Activated T-helper 2 cell treated with anti-CD3 and anti-CD28 coated beads, Interferon-gamma antibody, Interleukin-2, Interleukin-4, amounts not matched to agents 10 μg/mL and 5 μg/mL and 100 μg/mL, durations not matched to agents 14 hours and 24 hours and 36 hours (primary cell): Measurements from ENCODE around the gene RAB37. TPM values are rescaled to one million over a fixed set of nuclear protein-coding genes. Genes with fewer than 3 reads are reported as not detected.

Experiments used
- DNase-seq: peaks from one replicate; pipeline ENCODE4 v3.0.0; 2021; ENCODE audit warnings: low spot score
- H3K27ac Mint-ChIP-seq: one replicate; pipeline ENCODE4 v1.8.0; 2021; ENCODE audit warnings: mixed read lengths
- H3K27me3 Mint-ChIP-seq: one replicate; pipeline ENCODE4 v1.8.0; 2021; ENCODE audit warnings: low read depth, mixed read lengths
- H3K36me3 Mint-ChIP-seq: one replicate; pipeline ENCODE4 v1.8.0; 2021; ENCODE audit warnings: low read depth, mixed read lengths
- H3K4me1 Mint-ChIP-seq: one replicate; pipeline ENCODE4 v1.8.0; 2021; ENCODE audit warnings: low read depth, mixed read lengths
- H3K4me3 Mint-ChIP-seq: one replicate; pipeline ENCODE4 v1.8.0; 2021; ENCODE audit warnings: low read depth, mild to moderate bottlenecking, moderate library complexity, mixed read lengths
- H3K9me3 Mint-ChIP-seq: one replicate; pipeline ENCODE4 v1.8.0; 2021; ENCODE audit warnings: mixed read lengths
- intact Hi-C: fragments of 100-400 bp; cut with micrococcal nuclease; formaldehyde crosslinking; loops from one replicate; pipeline ENCODE4 v1.15.1; 2023
- total RNA-seq: library from RNA; stranded (reverse); gene quantifications from 2 replicates; pipeline ENCODE4 v1.2.3, GENCODE V29; 2022

The RAB37 gene
- total RNA-seq, 1 donor from 2014 or later = 9.7 TPM

- Mint-ChIP-seq H3K36me3 (peaks cover 10% of the 10 kb centered on the region), H3K9me3 (no peaks in the 10 kb centered on the region), H3K4me1 (peaks cover 76% of the 10 kb centered on the region), H3K4me3 (peak overlapping the region; percentile 52), H3K27me3 (no peaks in the 10 kb centered on the region), H3K27ac (peak overlapping the region; percentile 88)
- intact Hi-C loops = loop anchor here (5.0 kb wide), 1 partner anchor 460 kb away; no protein-coding TSS in a partner anchor
- peak; percentile 72 for DNase-seq
Measured at GRCh38 chr17:74742153-74742515, 5.1 kb downstream of the RAB37 start.

GRCh38 chr17:74742978-74743545 lies 6.0 kb downstream of the RAB37 start:
- Mint-ChIP-seq H3K27ac (peak overlapping the region; percentile 85), H3K4me1 (peaks cover 82% of the 10 kb centered on the region), H3K9me3 (no peaks in the 10 kb centered on the region), H3K4me3 (peak overlapping the region; percentile 66), H3K27me3 (no peaks in the 10 kb centered on the region), H3K36me3 (peaks cover 10% of the 10 kb centered on the region)
- intact Hi-C loops = loop anchor here (5.0 kb wide), 1 partner anchor 461 kb away; no protein-coding TSS in a partner anchor
- DNase-seq = no peak

GRCh38 chr17:74743755-74744154 lies 6.7 kb downstream of the RAB37 start:
- peaks cover 75% of the 10 kb centered on the region for H3K4me1 Mint-ChIP-seq
- H3K4me3 Mint-ChIP-seq = no peak overlapping the region
- no peaks in the 10 kb centered on the region for H3K9me3 Mint-ChIP-seq
- H3K27me3 Mint-ChIP-seq = no peaks in the 10 kb centered on the region
- H3K36me3 Mint-ChIP-seq = peaks cover 10% of the 10 kb centered on the region
- no peak for DNase-seq
- H3K27ac Mint-ChIP-seq = peak overlapping the region; percentile 85
- intact Hi-C loops = loop anchor here (1.0 to 5.0 kb wide), 3 partner anchors 27 to 461 kb away; no protein-coding TSS in a partner anchor

- intact Hi-C loops = loop anchor here (1.0 to 5.0 kb wide), 3 partner anchors 26 to 462 kb away; no protein-coding TSS in a partner anchor
- no peak overlapping the region for H3K27ac Mint-ChIP-seq
- no peak for DNase-seq
- H3K9me3 Mint-ChIP-seq = no peaks in the 10 kb centered on the region
- H3K36me3 Mint-ChIP-seq = peaks cover 10% of the 10 kb centered on the region
- H3K4me1 Mint-ChIP-seq = peaks cover 69% of the 10 kb centered on the region
- H3K4me3 Mint-ChIP-seq = no peak overlapping the region
- H3K27me3 Mint-ChIP-seq = no peaks in the 10 kb centered on the region
Measured at GRCh38 chr17:74744349-74744713, 7.3 kb downstream of the RAB37 start.

GRCh38 chr17:74744714-74745547 lies 7.9 kb downstream of the RAB37 start:
- DNase-seq = peak; percentile 75
- Mint-ChIP-seq H3K4me1 (peaks cover 63% of the 10 kb centered on the region), H3K9me3 (no peaks in the 10 kb centered on the region), H3K27me3 (no peaks in the 10 kb centered on the region), H3K4me3 (no peak overlapping the region), H3K27ac (peak overlapping the region; percentile 7), H3K36me3 (peaks cover 16% of the 10 kb centered on the region)
- intact Hi-C loops = loop anchor here (1.0 to 5.0 kb wide), 3 partner anchors 25 to 463 kb away; no protein-coding TSS in a partner anchor

GRCh38 chr17:74745548-74746177 lies 8.6 kb downstream of the RAB37 start:
- Mint-ChIP-seq H3K4me1 (peaks cover 59% of the 10 kb centered on the region), H3K27me3 (no peaks in the 10 kb centered on the region), H3K36me3 (peaks cover 22% of the 10 kb centered on the region), H3K4me3 (no peak overlapping the region), H3K9me3 (no peaks in the 10 kb centered on the region), H3K27ac (no peak overlapping the region)
- DNase-seq = no peak
- intact Hi-C loops = loop anchor here (2.0 kb wide), 1 partner anchor 119 kb away; no protein-coding TSS in a partner anchor

GRCh38 chr17:74746376-74746775 lies 9.3 kb downstream of the RAB37 start:
- H3K9me3 Mint-ChIP-seq = no peaks in the 10 kb centered on the region
- peak overlapping the region; percentile 67 for H3K4me3 Mint-ChIP-seq
- peaks cover 29% of the 10 kb centered on the region for H3K36me3 Mint-ChIP-seq
- no peaks in the 10 kb centered on the region for H3K27me3 Mint-ChIP-seq
- intact Hi-C loops = no loop called here
- H3K27ac Mint-ChIP-seq = peak overlapping the region; percentile 46
- no peak for DNase-seq
- H3K4me1 Mint-ChIP-seq = peaks cover 60% of the 10 kb centered on the region

GRCh38 chr17:74746922-74747321 lies 9.9 kb downstream of the RAB37 start:
- Mint-ChIP-seq H3K36me3 (peaks cover 34% of the 10 kb centered on the region), H3K9me3 (no peaks in the 10 kb centered on the region), H3K27ac (peak overlapping the region; percentile 46), H3K4me1 (peaks cover 60% of the 10 kb centered on the region), H3K4me3 (peak overlapping the region; percentile 67), H3K27me3 (no peaks in the 10 kb centered on the region)
- intact Hi-C loops = no loop called here
- DNase-seq = no peak

- peaks cover 60% of the 10 kb centered on the region for H3K4me1 Mint-ChIP-seq
- H3K9me3 Mint-ChIP-seq = no peaks in the 10 kb centered on the region
- H3K36me3 Mint-ChIP-seq = peaks cover 43% of the 10 kb centered on the region
- DNase-seq = no peak
- H3K4me3 Mint-ChIP-seq = peak overlapping the region; percentile 70
- H3K27ac Mint-ChIP-seq = no peak overlapping the region
- intact Hi-C loops = loop anchor here (1.0 kb wide), 2 partner anchors 22 to 27 kb away; no protein-coding TSS in a partner anchor
- H3K27me3 Mint-ChIP-seq = no peaks in the 10 kb centered on the region
Measured at GRCh38 chr17:74748279-74748528, 11.1 kb downstream of the RAB37 start.

- intact Hi-C loops = loop anchor here (1.0 kb wide), 3 partner anchors 11 to 27 kb away; no protein-coding TSS in a partner anchor
- H3K4me1 Mint-ChIP-seq = peaks cover 58% of the 10 kb centered on the region
- H3K9me3 Mint-ChIP-seq = no peaks in the 10 kb centered on the region
- peak within 1 kb of the TSS; percentile 97 for H3K4me3 Mint-ChIP-seq
- H3K36me3 Mint-ChIP-seq = peaks cover 40% of the 10 kb centered on the region
- peak; percentile 93 for DNase-seq
- H3K27me3 Mint-ChIP-seq = no peaks in the 10 kb centered on the region
- H3K27ac Mint-ChIP-seq = peak within 1 kb of the TSS; percentile 81
Measured at GRCh38 chr17:74748529-74749278, 11.6 kb downstream of the RAB37 start, which contains the start of gene NHERF1. TSS of gene NHERF1 (plus strand) at chr17:74748628. CDS start at chr17:74748847, 219 bp downstream.

GRCh38 chr17:74749279-74750038 lies 12.4 kb downstream of the RAB37 start:
- Mint-ChIP-seq H3K4me3 (peak overlapping the region; percentile 97), H3K9me3 (no peaks in the 10 kb centered on the region), H3K27me3 (no peaks in the 10 kb centered on the region), H3K36me3 (peaks cover 36% of the 10 kb centered on the region), H3K27ac (peak overlapping the region; percentile 81), H3K4me1 (peaks cover 50% of the 10 kb centered on the region)
- peak; percentile 39 for DNase-seq
- intact Hi-C loops = loop anchor here (1.0 kb wide), 1 partner anchor 10 kb away; no protein-coding TSS in a partner anchor

GRCh38 chr17:74750039-74750326 lies 12.9 kb downstream of the RAB37 start:
- Mint-ChIP-seq H3K27ac (peak overlapping the region; percentile 81), H3K4me1 (peaks cover 49% of the 10 kb centered on the region), H3K9me3 (no peaks in the 10 kb centered on the region), H3K27me3 (no peaks in the 10 kb centered on the region), H3K4me3 (peak overlapping the region; percentile 97), H3K36me3 (peaks cover 39% of the 10 kb centered on the region)
- no peak for DNase-seq
- intact Hi-C loops = no loop called here
